ENCODE data around the gene ATP9B.

DNA sequence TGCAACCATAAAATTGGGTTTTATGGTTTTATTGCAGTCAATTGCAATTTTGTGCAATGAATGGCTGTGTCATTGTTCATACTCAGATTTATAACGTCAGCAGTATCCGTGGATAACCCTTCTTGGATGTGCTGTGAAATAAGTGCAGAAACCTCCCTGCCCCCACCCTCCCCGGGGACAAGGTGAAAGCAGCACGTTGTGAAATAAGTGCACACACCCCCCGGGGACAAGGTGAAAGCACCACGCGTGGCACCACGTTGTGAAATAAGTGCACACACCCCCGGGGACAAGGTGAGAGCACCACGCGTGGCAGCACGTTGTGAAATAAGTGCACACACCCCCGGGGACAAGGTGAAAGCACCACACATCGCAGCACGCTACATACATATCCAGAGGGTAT is 232.9 kb downstream of the ATP9B start:
- TF ChIP-seq ESRRG (CRISPR knock-in tag; IDR thresholded peaks at IDR 0.05) (no peak), RARB (CRISPR knock-in tag; IDR thresholded peaks at IDR 0.05) (no peak), ZFP3 (CRISPR knock-in tag; IDR thresholded peaks at IDR 0.05) (no peak), ZFP30 (CRISPR knock-in tag; IDR thresholded peaks at IDR 0.05) (no peak)
- TF ChIP-seq, protein P1, sequence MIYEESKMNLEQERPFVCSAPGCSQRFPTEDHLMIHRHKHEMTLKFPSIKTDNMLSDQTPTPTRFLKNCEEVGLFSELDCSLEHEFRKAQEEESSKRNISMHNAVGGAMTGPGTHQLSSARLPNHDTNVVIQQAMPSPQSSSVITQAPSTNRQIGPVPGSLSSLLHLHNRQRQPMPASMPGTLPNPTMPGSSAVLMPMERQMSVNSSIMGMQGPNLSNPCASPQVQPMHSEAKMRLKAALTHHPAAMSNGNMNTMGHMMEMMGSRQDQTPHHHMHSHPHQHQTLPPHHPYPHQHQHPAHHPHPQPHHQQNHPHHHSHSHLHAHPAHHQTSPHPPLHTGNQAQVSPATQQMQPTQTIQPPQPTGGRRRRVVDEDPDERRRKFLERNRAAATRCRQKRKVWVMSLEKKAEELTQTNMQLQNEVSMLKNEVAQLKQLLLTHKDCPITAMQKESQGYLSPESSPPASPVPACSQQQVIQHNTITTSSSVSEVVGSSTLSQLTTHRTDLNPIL (CRISPR knock-in tag; IDR thresholded peaks at IDR 0.05; ENCODE audit: low read depth), result no peak
